H1 (cell line): ENCODE measurements around the gene HID1. TPM values are rescaled to one million over a fixed set of nuclear protein-coding genes. Genes with fewer than 3 reads are reported as not detected.
"Not testable (repeated sequence)": the region's sequence is repeated elsewhere in the genome, so short reads cannot be mapped to it uniquely, and the experiment has no call there.

Experiments used
- CTCF ChIA-PET: fragments of 300-600 bp; sonication (Branson Sonifier 250); formaldehyde crosslinking; loops from one replicate; lab custom pipeline; 2021; ENCODE audit not compliant: partially characterized antibody; lab: Charles Lee
- POLR2A ChIA-PET: fragments of 300-600 bp; sonication (Branson Sonifier 250); formaldehyde crosslinking; loops from one replicate; lab custom pipeline; 2021; ENCODE audit warnings: inconsistent platforms; ENCODE audit not compliant: partially characterized antibody; lab: Charles Lee
- DNase-seq, 2 experiments: peaks; one replicate each; pipeline versions ENCODE4 v3.0.0 to v3.0.0-alpha.2; 2010 to 2022; ENCODE audit warnings: low spot score in 2 of 2, low read depth in 1 of 2, mixed read lengths in 1 of 2
- FAIRE-seq: peaks from 2 replicates; lab custom pipeline; 2011; peaks lifted over from hg19 to GRCh38; lab: Jason Lieb, UNC
- H2AFZ ChIP-seq: 2 replicates; pipeline ENCODE4 v1.8.1; 2012; ENCODE audit warnings: low read length, inconsistent platforms
- H2AK5ac ChIP-seq: 2 replicates; pipeline ENCODE4 v1.6.1; 2013; ENCODE audit warnings: low read depth, low read length
- H2BK120ac ChIP-seq: replicated peaks from 2 replicates; pipeline ENCODE3; 2013; ENCODE audit warnings: low read depth, low read length, inconsistent platforms
- H2BK12ac ChIP-seq: 2 replicates; pipeline ENCODE4 v1.6.1; 2013; ENCODE audit warnings: low read depth, low read length
- H2BK15ac ChIP-seq: 2 replicates; pipeline ENCODE4 v1.6.1; 2013; ENCODE audit warnings: low read length
- H2BK20ac ChIP-seq: 2 replicates; pipeline ENCODE4 v1.6.1; 2013; ENCODE audit warnings: low read length
- H2BK5ac ChIP-seq: 2 replicates; pipeline ENCODE4 v1.6.1; 2013; ENCODE audit warnings: low read depth, low read length
- H3K14ac ChIP-seq: 2 replicates; pipeline ENCODE4 v1.6.1; 2013; ENCODE audit warnings: inconsistent platforms; ENCODE audit not compliant: insufficient read length
- H3K18ac ChIP-seq: 2 replicates; pipeline ENCODE4 v1.6.1; 2013; ENCODE audit warnings: low read length; ENCODE audit errors: extremely low read depth
- H3K23ac ChIP-seq: 2 replicates; pipeline ENCODE4 v1.6.1; 2013; ENCODE audit warnings: inconsistent platforms; ENCODE audit not compliant: insufficient read length
- H3K23me2 ChIP-seq: 2 replicates; pipeline ENCODE4 v1.6.1; 2013; ENCODE audit warnings: low read depth, low read length
- H3K27ac ChIP-seq: 2 replicates; pipeline ENCODE4 v1.6.1; 2011; ENCODE audit warnings: low read depth, low read length, inconsistent platforms
- H3K27me3 ChIP-seq, 4 experiments: replicated peaks in 1 of 4; 1 replicate in 1 of 4; 2 replicates in 3 of 4; pipeline versions ENCODE4 v1.6.1 to v1.8.1; 2011 to 2013; ENCODE audit warnings: low read length in 3 of 4, mild to moderate bottlenecking in 3 of 4, inconsistent platforms in 2 of 4, mixed read lengths in 2 of 4, moderate library complexity in 1 of 4; ENCODE audit not compliant: control insufficient read depth in 3 of 4, insufficient read depth in 3 of 4; ENCODE audit errors: extremely low read depth in 1 of 4
- H3K36me3 ChIP-seq, 4 experiments: 2 replicates each; pipeline versions ENCODE4 v1.6.1 to v1.8.1; 2011 to 2013; ENCODE audit warnings: mild to moderate bottlenecking in 4 of 4, low read length in 3 of 4, moderate library complexity in 2 of 4, control low read depth in 1 of 4, inconsistent platforms in 1 of 4; ENCODE audit not compliant: insufficient read depth in 4 of 4, control insufficient read depth in 2 of 4
- H3K4ac ChIP-seq: replicated peaks from 2 replicates; pipeline ENCODE3; 2013; ENCODE audit warnings: low read length, low read depth, mixed read lengths, inconsistent platforms; ENCODE audit not compliant: insufficient read length
- H3K4me1 ChIP-seq, 4 experiments: replicated peaks in 1 of 4; 1 replicate in 1 of 4; 2 replicates in 3 of 4; pipeline versions ENCODE4 v1.6.1 to v1.8.1; 2011 to 2013; ENCODE audit warnings: low read length in 3 of 4, inconsistent platforms in 2 of 4, mixed read lengths in 1 of 4; ENCODE audit not compliant: insufficient read depth in 4 of 4, control insufficient read depth in 3 of 4
- H3K4me2 ChIP-seq, 2 experiments: 2 replicates each; pipeline versions ENCODE4 v1.6.1 to v1.8.1; 2011 to 2013; ENCODE audit warnings: low read depth in 2 of 2, low read length in 2 of 2, control low read depth in 1 of 2, inconsistent platforms in 1 of 2, mild to moderate bottlenecking in 1 of 2; ENCODE audit not compliant: insufficient read depth in 1 of 2
- H3K4me3 ChIP-seq, 4 experiments: fragments of 200-600, 300-600 bp in 1 of 4; sonication (generic), shearing (Covaris generic), sonication (Bioruptor Twin) in 1 of 4; 2 replicates each; pipeline versions ENCODE4 v1.5.1 to v1.8.1; 2011 to 2016; ENCODE audit warnings: low read length in 4 of 4, low read depth in 3 of 4, control low read depth in 2 of 4, inconsistent platforms in 2 of 4, mild to moderate bottlenecking in 2 of 4, mixed read lengths in 1 of 4, moderate library complexity in 1 of 4; ENCODE audit not compliant: insufficient read depth in 2 of 4; ENCODE audit errors: extremely low read depth in 1 of 4
- H3K56ac ChIP-seq: replicated peaks from 2 replicates; pipeline ENCODE3; 2013; ENCODE audit warnings: low read depth, mild to moderate bottlenecking, mixed read lengths, low read length, inconsistent platforms; ENCODE audit not compliant: insufficient read length
- H3K79me1 ChIP-seq: 2 replicates; pipeline ENCODE4 v1.6.1; 2013; ENCODE audit warnings: low read depth, low read length, control low read depth
- H3K79me2 ChIP-seq, 2 experiments: 2 replicates each; pipeline versions ENCODE4 v1.6.1 to v1.8.1; 2012 to 2013; ENCODE audit warnings: low read length in 2 of 2, mild to moderate bottlenecking in 2 of 2, inconsistent platforms in 1 of 2; ENCODE audit not compliant: insufficient read depth in 2 of 2, control insufficient read depth in 1 of 2
- H3K9ac ChIP-seq, 4 experiments: replicated peaks in 1 of 4; 1 replicate in 1 of 4; 2 replicates in 3 of 4; pipeline versions ENCODE4 v1.6.1 to v1.8.1; 2011 to 2013; ENCODE audit warnings: low read depth in 3 of 4, low read length in 3 of 4, control low read depth in 2 of 4, mild to moderate bottlenecking in 2 of 4, moderate library complexity in 2 of 4, inconsistent platforms in 1 of 4; ENCODE audit errors: extremely low read depth in 1 of 4
- H3K9me3 ChIP-seq, 2 experiments: 2 replicates each; pipeline versions ENCODE4 v1.6.1 to v1.8.1; 2012 to 2013; ENCODE audit warnings: mild to moderate bottlenecking in 2 of 2, moderate library complexity in 2 of 2, control low read depth in 1 of 2, inconsistent platforms in 1 of 2, low read depth in 1 of 2, low read length in 1 of 2, mixed read lengths in 1 of 2; ENCODE audit not compliant: insufficient read depth in 2 of 2
- H4K20me1 ChIP-seq, 2 experiments: replicated peaks in 1 of 2; 2 replicates each; pipeline versions ENCODE3 to v1.8.1; 2011 to 2013; ENCODE audit warnings: inconsistent platforms in 2 of 2, low read length in 2 of 2, mild to moderate bottlenecking in 1 of 2; ENCODE audit not compliant: insufficient read depth in 2 of 2, control insufficient read depth in 1 of 2
- H4K5ac ChIP-seq: 2 replicates; pipeline ENCODE4 v1.6.1; 2013; ENCODE audit warnings: low read length, low read depth, mixed read lengths, inconsistent platforms; ENCODE audit not compliant: insufficient read length
- H4K8ac ChIP-seq: 2 replicates; pipeline ENCODE4 v1.8.0; 2013; ENCODE audit warnings: mild to moderate bottlenecking, moderate library complexity, low read length, inconsistent platforms; ENCODE audit not compliant: insufficient read depth; ENCODE audit errors: extremely low read depth
- H4K91ac ChIP-seq: replicated peaks from 2 replicates; pipeline ENCODE3; 2013; ENCODE audit warnings: low read length, mixed read lengths, inconsistent platforms; ENCODE audit not compliant: insufficient read length
- EGR1 ChIP-seq: IDR thresholded peaks from 2 replicates; pipeline ENCODE4 v1.6.1; 2011; ENCODE audit warnings: low read depth, low read length, borderline replicate concordance
- HDAC2 ChIP-seq, 2 experiments: fragments of 300-600 bp in 1 of 2; sonication (generic) in 1 of 2; IDR thresholded peaks; 2 replicates each; pipeline ENCODE4 v1.6.1; 2011 to 2012; ENCODE audit warnings: low read depth in 2 of 2, low read length in 2 of 2, mild to moderate bottlenecking in 2 of 2, moderate library complexity in 2 of 2, borderline replicate concordance in 1 of 2, inconsistent platforms in 1 of 2
- RXRA ChIP-seq: IDR thresholded peaks from 2 replicates; pipeline ENCODE4 v1.6.1; 2011; ENCODE audit warnings: low read depth, mild to moderate bottlenecking, low read length, moderate library complexity; ENCODE audit not compliant: insufficient read depth
- YY1 ChIP-seq: IDR thresholded peaks from 2 replicates; pipeline ENCODE4 v1.6.1; 2011; ENCODE audit warnings: low read depth, mild to moderate bottlenecking, low read length
- WGBS, 2 experiments: shearing (Covaris generic) in 1 of 2; methylation state at CpG; one replicate each; pipeline versions ENCODE4 v1.1.6 to v1.1.7; 2013 to 2015; ENCODE audit warnings: low lambda C conversion rate in 2 of 2, mixed read lengths in 2 of 2, inconsistent platforms in 1 of 2, low coverage in 1 of 2, missing lambda C conversion rate in 1 of 2; ENCODE audit not compliant: insufficient replicate concordance in 2 of 2, insufficient coverage in 1 of 2, insufficient read length in 1 of 2; ENCODE audit errors: extremely low coverage in 1 of 2, missing lambda C conversion rate in 1 of 2; 5-methylcytosine and 5-hydroxymethylcytosine counted together
- polyA plus RNA-seq, 7 experiments: library from polyadenylated mRNA; depleted of rRNA in 3 of 7; stranded (reverse) in 5 of 7; unstranded in 2 of 7; fragments of >200 nt in 5 of 7; fragments of 200-250 nt in 2 of 7; gene quantifications; 1 replicate in 5 of 7; 2 replicates in 1 of 7; 4 replicates in 1 of 7; pipeline versions ENCODE4 v1.2.1 to v1.2.3, GENCODE V29; 2011 to 2013; ENCODE audit warnings: missing spikeins in 2 of 7, mixed read lengths in 2 of 7
- total RNA-seq: library from RNA; stranded (reverse); fragmentation: NEBNext Ultra II Directional; extraction: Animal tissue kit (Norgen Biotek cat#: 25700); gene quantifications from 2 replicates; pipeline ENCODE4 v1.2.1, GENCODE V29; 2021
- TF ChIP-seq, protein P1 (sequence below): IDR thresholded peaks from 2 replicates; pipeline ENCODE4 v1.6.1; 2011; ENCODE audit warnings: low read depth, mild to moderate bottlenecking, low read length; ENCODE audit not compliant: insufficient read depth

HID1 gene
- total and polyA plus RNA-seq, 2 of the 8 experiments (the other 6 are each of a cell fraction or from before 2014, with no cell fraction given) = 15.1 to 25.9 TPM

DNA sequence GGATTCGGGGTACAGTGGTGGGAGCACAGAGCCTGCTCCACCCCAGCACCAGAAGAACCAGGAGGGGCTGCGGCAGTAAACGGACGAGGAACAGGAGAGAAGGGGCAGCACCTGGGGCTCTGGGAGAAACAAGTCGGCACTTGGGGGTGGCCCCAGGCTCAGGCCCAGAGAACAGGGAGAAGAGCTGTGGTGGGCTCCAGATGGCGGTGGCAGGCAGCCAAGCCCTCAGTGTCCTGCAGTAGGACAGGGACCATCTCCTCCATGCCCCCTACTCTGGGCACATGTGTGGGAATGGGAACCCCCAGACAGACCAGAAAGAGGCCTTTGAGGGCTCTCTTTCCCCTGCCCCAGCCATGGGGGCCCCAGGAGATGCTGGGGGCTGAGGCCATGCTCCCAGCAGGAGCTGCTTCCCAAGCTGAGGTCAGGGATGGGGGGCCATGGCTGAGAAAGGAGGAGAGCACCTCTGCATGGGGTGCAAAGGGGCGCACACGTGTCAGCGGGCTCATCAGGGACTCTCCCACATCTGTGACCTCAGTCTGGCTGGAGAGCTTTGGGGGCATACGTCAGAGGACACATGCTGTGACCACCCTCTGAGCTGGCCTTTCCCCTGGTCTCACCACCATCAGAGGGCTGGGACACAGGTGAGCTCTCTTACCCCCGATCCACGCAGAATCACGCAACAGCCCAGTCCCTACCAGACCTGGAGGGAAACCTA, 56.3 kb downstream of the HID1 start (continued):
- no peak for TF ChIP-seq EGR1
- no peak for TF ChIP-seq YY1
- TF ChIP-seq, protein P1, sequence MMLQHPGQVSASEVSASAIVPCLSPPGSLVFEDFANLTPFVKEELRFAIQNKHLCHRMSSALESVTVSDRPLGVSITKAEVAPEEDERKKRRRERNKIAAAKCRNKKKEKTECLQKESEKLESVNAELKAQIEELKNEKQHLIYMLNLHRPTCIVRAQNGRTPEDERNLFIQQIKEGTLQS = no peak
- TF ChIP-seq HDAC2 (IDR thresholded peaks at IDR 0.05; ENCODE audit: borderline replicate concordance in 1 of 2, low read depth in 2 of 2, low read length in 2 of 2) = no peak
- no peak for TF ChIP-seq RXRA
- TF ChIP-seq, all 59 proteins: peak for 0

DNA sequence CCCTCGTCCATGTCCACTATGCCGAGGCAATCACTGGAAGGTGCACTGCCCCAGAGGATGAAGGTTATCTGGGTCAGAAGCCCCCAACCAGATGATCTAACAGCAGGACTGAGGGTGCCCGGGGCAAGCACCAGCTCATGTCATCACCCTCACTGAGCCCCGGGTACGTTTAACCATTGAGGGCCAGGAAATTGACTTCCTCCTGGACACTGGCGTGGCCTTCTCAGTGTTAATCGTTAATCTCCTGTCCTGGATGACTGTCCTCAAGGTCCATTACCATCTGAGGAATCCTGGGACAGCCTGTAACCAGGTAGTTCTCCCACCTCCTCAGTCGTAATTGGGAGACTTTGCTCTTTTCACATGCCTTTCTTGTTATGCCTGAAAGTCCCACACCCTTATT, 61.1 kb downstream of the HID1 start:
- H3K27me3 ChIP-seq, H3K4me3 ChIP-seq, H2BK20ac ChIP-seq, FAIRE-seq, H3K4ac ChIP-seq, H2BK120ac ChIP-seq, DNase-seq, H3K14ac ChIP-seq, H3K23me2 ChIP-seq, H3K4me2 ChIP-seq, H3K36me3 ChIP-seq, H2BK12ac ChIP-seq, H3K56ac ChIP-seq, H2AFZ ChIP-seq, H3K9ac ChIP-seq, H4K20me1 ChIP-seq, H3K18ac ChIP-seq, H4K5ac ChIP-seq, H4K8ac ChIP-seq, POLR2A ChIA-PET, H2AK5ac ChIP-seq, H3K79me1 ChIP-seq, H2BK15ac ChIP-seq, H2BK5ac ChIP-seq, H3K27ac ChIP-seq, H3K9me3 ChIP-seq, H3K23ac ChIP-seq, H3K79me2 ChIP-seq, H4K91ac ChIP-seq: not testable (repeated sequence)
- H3K4me1 ChIP-seq = peaks cover 3 to 12% (median 8%) of the 10 kb centered on the region in 4 experiments; a peak in 4 of 7 replicates
- WGBS, 2 experiments = 83% methylated on average over 8 of the region's 8 CpGs; no CpG with 5 or more reads in 1 of the 2 experiments
- CTCF ChIA-PET = interaction anchor here (1.0 to 49.9 kb wide), 4 partner anchors 10 to 49 kb away, joined by 3 to 1072 read pairs (median 4); no protein-coding TSS in a partner anchor
